Hepatocyte (in vitro differentiated cells): ENCODE data around the gene MICB. TPM values are rescaled to one million over a fixed set of nuclear protein-coding genes. Genes with fewer than 3 reads are reported as not detected.

Experiments
- DNase-seq: peaks from one replicate; pipeline ENCODE4 v3.0.0-alpha.2; 2016; ENCODE audit warnings: low spot score
- H2AFZ ChIP-seq: fragments of 200-600 bp; sonication (generic); 2 replicates; pipeline ENCODE4 v1.6.0; 2016; ENCODE audit warnings: antibody characterized with exemption, mild to moderate bottlenecking
- H3K27ac ChIP-seq: fragments of 200-600 bp; sonication (generic); 2 replicates; pipeline ENCODE4 v1.5.1; 2016; ENCODE audit warnings: mild to moderate bottlenecking
- H3K27me3 ChIP-seq: fragments of 200-600 bp; sonication (generic); 2 replicates; pipeline ENCODE4 v1.6.1; 2016
- H3K36me3 ChIP-seq: fragments of 200-600 bp; sonication (generic); replicated peaks from 2 replicates; pipeline ENCODE4 v1.5.1; 2016; ENCODE audit warnings: low read depth; ENCODE audit not compliant: insufficient read depth
- H3K4me1 ChIP-seq: fragments of 200-600 bp; sonication (generic); 2 replicates; pipeline ENCODE4 v1.5.1; 2016; ENCODE audit warnings: mild to moderate bottlenecking, moderate library complexity; ENCODE audit not compliant: insufficient read depth
- H3K4me2 ChIP-seq: fragments of 200-600 bp; sonication (generic); 2 replicates; pipeline ENCODE4 v1.6.0; 2016
- H3K4me3 ChIP-seq: fragments of 200-600 bp; sonication (generic); 2 replicates; pipeline ENCODE4 v1.5.1; 2016; ENCODE audit warnings: mild to moderate bottlenecking
- H3K79me2 ChIP-seq: fragments of 200-600 bp; sonication (generic); 2 replicates; pipeline ENCODE4 v1.6.0; 2017; ENCODE audit warnings: mild to moderate bottlenecking
- H3K9me2 ChIP-seq: fragments of 200-600 bp; sonication (generic); replicated peaks from 2 replicates; pipeline ENCODE4 v1.6.0; 2017; ENCODE audit warnings: mild to moderate bottlenecking; ENCODE audit not compliant: insufficient read depth
- H3K9me3 ChIP-seq: fragments of 200-600 bp; sonication (generic); 2 replicates; pipeline ENCODE4 v1.5.1; 2016; ENCODE audit warnings: low read depth, mild to moderate bottlenecking
- H4K20me1 ChIP-seq: fragments of 200-600 bp; sonication (generic); 2 replicates; pipeline ENCODE4 v1.6.0; 2016; ENCODE audit warnings: mild to moderate bottlenecking; ENCODE audit not compliant: insufficient read depth, poor library complexity, severe bottlenecking
- CTCF ChIP-seq: fragments of 200-600 bp; sonication (generic); IDR thresholded peaks from 2 replicates; pipeline ENCODE4 v1.5.1; 2016; ENCODE audit warnings: antibody characterized with exemption, mild to moderate bottlenecking; ENCODE audit not compliant: poor library complexity
- EZH2 ChIP-seq: fragments of 200-600 bp; sonication (generic); IDR thresholded peaks from 2 replicates; pipeline ENCODE4 v1.6.1; 2016; ENCODE audit warnings: antibody characterized with exemption, mild to moderate bottlenecking, borderline replicate concordance
- EZH2phosphoT487 ChIP-seq: fragments of 200-600 bp; sonication (generic); IDR thresholded peaks from one replicate; pipeline ENCODE4 v1.6.1; 2018; ENCODE audit warnings: antibody characterized with exemption, mild to moderate bottlenecking, low read depth, moderate library complexity; ENCODE audit not compliant: unreplicated experiment, severe bottlenecking
- WGBS: methylation state at CpG from one replicate; pipeline ENCODE4 v1.1.6; 2016; ENCODE audit warnings: low lambda C conversion rate; ENCODE audit errors: missing lambda C conversion rate; 5-methylcytosine and 5-hydroxymethylcytosine counted together
- polyA plus RNA-seq: library from polyadenylated mRNA; unstranded; fragments of >200 nt; fragmentation: Nextera tagmentation; extraction: Ambion mirVana; gene quantifications from 2 replicates; pipeline ENCODE4 v1.2.1, GENCODE V29; 2016
- total RNA-seq: library from RNA; depleted of rRNA; stranded (reverse); fragments of >200 nt; gene quantifications from 2 replicates; pipeline ENCODE4 v1.2.3, GENCODE V29; 2014

MICB gene
- total and polyA plus RNA-seq, 2 experiments from 2014 or later, result 0.11 to 0.67 TPM

DNA sequence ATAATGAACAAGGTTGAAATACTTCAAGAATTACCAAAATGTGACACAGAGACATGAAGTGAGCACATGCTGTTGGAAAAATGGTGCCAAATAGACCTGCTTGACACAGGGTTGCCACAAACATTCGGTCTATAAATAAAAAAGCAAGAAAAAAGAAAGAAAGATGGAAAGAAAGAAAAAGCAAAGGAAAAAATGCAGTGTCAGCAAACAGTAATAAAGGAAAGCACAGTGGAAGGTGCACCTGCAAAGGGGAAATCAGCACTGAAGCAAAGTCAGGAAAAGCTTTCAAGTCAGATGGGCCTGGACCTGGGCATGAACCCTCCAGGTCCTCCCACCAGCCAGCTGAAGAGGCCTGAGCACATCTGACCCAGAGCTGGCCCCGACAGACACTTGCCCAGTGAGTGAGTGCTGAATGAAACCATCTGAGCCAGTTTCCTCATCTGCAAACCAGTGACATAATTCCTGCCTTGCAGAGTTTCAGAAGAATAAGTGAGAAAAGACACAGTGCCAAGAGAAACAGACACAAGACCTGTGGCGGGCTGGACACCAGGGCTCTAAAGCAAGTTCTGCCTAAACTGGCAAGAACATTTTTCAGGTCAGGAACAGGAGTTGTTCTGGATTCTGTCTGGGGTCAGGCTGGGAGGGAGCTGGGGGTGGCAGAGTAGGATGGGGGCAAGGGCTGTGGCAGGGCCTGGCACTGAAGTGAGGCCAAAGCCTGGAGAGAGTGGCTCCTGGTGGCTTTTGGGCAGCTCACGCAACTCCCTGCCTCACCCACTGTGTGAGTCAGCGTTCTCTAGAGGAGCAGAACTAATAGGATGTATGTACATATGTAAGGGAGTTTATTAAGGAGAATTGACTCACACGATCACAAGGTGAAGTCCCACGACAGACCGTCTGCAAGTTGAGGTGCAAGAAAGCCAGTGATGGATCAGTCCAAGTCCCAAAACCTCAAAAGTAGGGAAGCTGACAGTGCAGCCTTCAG is 23.9 kb upstream of the MICB start:
- H3K4me2 ChIP-seq, result no peak overlapping the region

GRCh38 chr6:31474871-31475286 is 23.1 kb upstream of the MICB start:
- Histone ChIP-seq H4K20me1 (no peaks in the 10 kb centered on the region), H3K27me3 (peaks cover 26% of the 10 kb centered on the region), H3K9me2 (no peaks in the 10 kb centered on the region), H3K4me3 (no peak overlapping the region), H3K27ac (no peak overlapping the region), H3K4me2 (no peak overlapping the region), H3K36me3 (no peaks in the 10 kb centered on the region), H3K9me3 (no peaks in the 10 kb centered on the region), H3K79me2 (no peaks in the 10 kb centered on the region), H2AFZ (no peak overlapping the region), H3K4me1 (no peaks in the 10 kb centered on the region)
- 64% methylated on average over 6 of the region's 6 CpGs for WGBS
- DNase-seq, result no peak
- no peak for TF ChIP-seq EZH2
- TF ChIP-seq CTCF, result no peak
- no peak for TF ChIP-seq EZH2phosphoT487

More for the DNA sequence above, 23.9 kb upstream of the MICB start:
- no peaks in the 10 kb centered on the region for H3K9me3 ChIP-seq
- TF ChIP-seq CTCF, result no peak
- TF ChIP-seq EZH2phosphoT487, result no peak
- TF ChIP-seq EZH2, result no peak
- no peaks in the 10 kb centered on the region for H4K20me1 ChIP-seq
- no peak overlapping the region for H3K4me3 ChIP-seq
- H3K36me3 ChIP-seq, result no peaks in the 10 kb centered on the region
- no peaks in the 10 kb centered on the region for H3K9me2 ChIP-seq
- DNase-seq, result no peak
- no peak overlapping the region for H3K27ac ChIP-seq
- WGBS, result 86% methylated on average over 8 of the region's 8 CpGs
- H3K27me3 ChIP-seq, result peaks cover 18% of the 10 kb centered on the region
- H2AFZ ChIP-seq, result no peak overlapping the region
- no peaks in the 10 kb centered on the region for H3K79me2 ChIP-seq
- no peaks in the 10 kb centered on the region for H3K4me1 ChIP-seq

DNA sequence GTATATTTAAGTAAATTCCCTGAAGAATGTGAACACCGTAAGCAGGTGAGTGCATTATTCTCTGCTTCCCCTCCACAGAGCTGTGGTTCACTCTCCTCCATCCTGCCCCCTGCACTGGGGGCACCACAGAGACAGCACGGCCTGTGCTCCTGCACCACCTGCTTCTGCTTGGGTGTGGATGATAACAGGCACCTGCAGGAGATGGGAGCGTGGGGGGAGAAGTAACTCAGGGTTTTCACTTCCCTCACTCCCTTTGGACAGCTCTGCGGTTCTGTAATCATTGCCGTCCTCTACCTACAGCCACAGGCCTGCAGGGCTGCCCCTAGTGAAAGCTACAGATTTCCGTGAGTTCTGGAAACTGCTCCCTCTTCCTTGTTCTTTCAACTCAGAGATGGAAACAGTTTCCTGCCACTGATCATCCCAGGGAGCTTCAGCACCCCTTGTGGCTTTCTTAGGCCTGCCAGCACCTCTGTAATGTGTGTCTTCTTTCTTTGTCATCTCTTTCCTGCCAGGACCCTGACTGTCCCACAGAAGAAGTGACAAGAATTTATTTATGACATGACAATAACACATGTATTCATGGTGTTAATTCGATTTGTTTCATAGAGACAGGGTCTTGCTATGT is 21.3 kb upstream of the MICB start:
- Histone ChIP-seq H3K79me2 (no peaks in the 10 kb centered on the region), H3K4me1 (no peaks in the 10 kb centered on the region)

More for the DNA sequence above, 21.3 kb upstream of the MICB start:
- Histone ChIP-seq H3K36me3 (no peaks in the 10 kb centered on the region), H2AFZ (no peak overlapping the region), H3K27ac (no peak overlapping the region), H3K4me2 (no peak overlapping the region), H3K9me3 (no peaks in the 10 kb centered on the region), H3K27me3 (peaks cover 27% of the 10 kb centered on the region), H3K9me2 (no peaks in the 10 kb centered on the region), H3K4me3 (no peak overlapping the region), H4K20me1 (no peaks in the 10 kb centered on the region)
- DNase-seq, result no peak
- no peak for TF ChIP-seq EZH2
- TF ChIP-seq EZH2phosphoT487, result no peak
- no peak for TF ChIP-seq CTCF
- 68% methylated on average over 7 of the region's 7 CpGs for WGBS
